K562 (cell line): Measurements from ENCODE around the gene ZMAT2. TPM values are rescaled to one million over a fixed set of nuclear protein-coding genes. Genes with fewer than 3 reads are reported as not detected.
A peak's percentile ranks its signal among the peaks of the same experiment; 100 is the strongest.

Source experiments
- ARID3A ChIP-seq: IDR thresholded peaks from 2 replicates; pipeline ENCODE4 v1.6.1; 2012; ENCODE audit warnings: low read depth, low read length, improper control_type of control experiment, borderline replicate concordance
- BDP1 ChIP-seq: IDR thresholded peaks from 3 replicates; pipeline ENCODE4 v1.6.1; 2011; ENCODE audit not compliant: insufficient read length, insufficient read depth
- CBFA2T3 ChIP-seq: fragments of 450-650 bp; IDR thresholded peaks from 2 replicates; pipeline ENCODE4 v1.6.1; 2017
- DPF2 ChIP-seq: fragments of 450-650 bp; IDR thresholded peaks from 2 replicates; pipeline ENCODE4 v1.6.1; 2016
- KAT2B ChIP-seq: IDR thresholded peaks from one replicate; pipeline ENCODE4 v1.6.1; 2012; ENCODE audit warnings: low read depth, mild to moderate bottlenecking, control low read depth, inconsistent platforms, low read length, moderate library complexity
- KLF16 ChIP-seq: IDR thresholded peaks from 2 replicates; pipeline ENCODE4 v1.6.1; 2016; ENCODE audit warnings: antibody characterized with exemption
- MITF ChIP-seq: IDR thresholded peaks from 2 replicates; pipeline ENCODE4 v1.6.1; 2014; ENCODE audit warnings: antibody characterized with exemption
- NFIC ChIP-seq: fragments of 450-650 bp; IDR thresholded peaks from 2 replicates; pipeline ENCODE4 v1.6.1; 2017; ENCODE audit warnings: mild to moderate bottlenecking, inconsistent platforms
- PML ChIP-seq: IDR thresholded peaks from 2 replicates; pipeline ENCODE4 v1.6.1; 2012; ENCODE audit warnings: low read length, inconsistent platforms
- RCOR1 ChIP-seq, 2 experiments: IDR thresholded peaks; 2 replicates each; pipeline ENCODE4 v1.6.1; 2012; ENCODE audit warnings: low read depth in 2 of 2, low read length in 2 of 2, borderline replicate concordance in 1 of 2, improper control_type of control experiment in 1 of 2
- SMAD4 ChIP-seq: fragments of 250-450 bp; sonication (Bioruptor Pico); conservative IDR thresholded peaks from 2 replicates; pipeline ENCODE4 v1.8.0; 2021; ENCODE audit warnings: inconsistent platforms, mild to moderate bottlenecking, moderate library complexity
- SRSF1 ChIP-seq: fragments of 200-400 bp; formaldehyde crosslinking; IDR thresholded peaks from 2 replicates; pipeline ENCODE4 v1.6.1; 2017; ENCODE audit warnings: mild to moderate bottlenecking, low read depth, low read length, moderate library complexity
- STAT5B ChIP-seq: fragments of 250-450 bp; sonication (Bioruptor Pico); IDR thresholded peaks from 2 replicates; pipeline ENCODE4 v1.8.0; 2021; ENCODE audit warnings: mild to moderate bottlenecking, inconsistent platforms
- TCF3 ChIP-seq: sonication (generic); formaldehyde crosslinking; IDR thresholded peaks from 2 replicates; pipeline ENCODE4 v1.4.0; 2020; ENCODE audit warnings: mild to moderate bottlenecking, missing genetic modification reagents
- VEZF1 ChIP-seq: fragments of 200-800 bp; sonication (Bioruptor generic); IDR thresholded peaks from 2 replicates; pipeline ENCODE4 v1.6.1; 2017; ENCODE audit warnings: missing genetic modification characterization, missing compliant biosample characterization
- YY1 ChIP-seq, 3 experiments: IDR thresholded peaks; 2 replicates each; pipeline ENCODE4 v1.6.1; 2011; ENCODE audit warnings: low read length in 2 of 3, mild to moderate bottlenecking in 2 of 3, moderate library complexity in 2 of 3, borderline replicate concordance in 1 of 3, control low read depth in 1 of 3, low read depth in 1 of 3; ENCODE audit not compliant: insufficient read depth in 3 of 3, insufficient replicate concordance in 2 of 3, control insufficient read depth in 1 of 3, insufficient read length in 1 of 3; ENCODE audit errors: extremely low read depth in 1 of 3
- ZBTB7A ChIP-seq: IDR thresholded peaks from 2 replicates; pipeline ENCODE4 v1.6.1; 2011; ENCODE audit warnings: low read depth, mild to moderate bottlenecking, low read length, moderate library complexity, borderline replicate concordance; ENCODE audit not compliant: control insufficient read depth
- ZNF134 ChIP-seq: fragments of 250-450 bp; sonication (Bioruptor Pico); conservative IDR thresholded peaks from 2 replicates; pipeline ENCODE4 v1.4.0; 2020
- ZNF57 ChIP-seq: fragments of 450-650 bp; formaldehyde crosslinking; IDR thresholded peaks from 2 replicates; pipeline ENCODE4 v1.4.0; 2020; ENCODE audit warnings: mild to moderate bottlenecking, moderate library complexity
- polyA plus RNA-seq, 8 experiments: library from polyadenylated mRNA; depleted of rRNA in 4 of 8; stranded (reverse) in 5 of 8; unstranded in 3 of 8; fragments of >200 nt; fragmentation: Nextera tagmentation in 2 of 8; fragmentation: Illumina TruSeq in 1 of 8; extraction: Ambion mirVana in 2 of 8; extraction: Trizol in 1 of 8; gene quantifications; 2 replicates each; pipeline versions ENCODE4 v1.2.1 to v1.2.3, GENCODE V29; 2011 to 2014; ENCODE audit warnings: inconsistent platforms in 1 of 8, missing spikeins in 1 of 8
- total RNA-seq, 7 experiments: library from RNA; depleted of rRNA in 6 of 7; stranded (reverse); fragments of >200 nt in 6 of 7; fragmentation: Illumina TruSeq in 2 of 7; extraction: Trizol in 2 of 7; gene quantifications; 2 replicates each; pipeline versions ENCODE4 v1.2.1 to v1.2.3, GENCODE V29; 2011 to 2021; ENCODE audit warnings: low replicate concordance in 1 of 7
- TF ChIP-seq, protein P1 (sequence below): fragments of 450-650 bp; IDR thresholded peaks from 2 replicates; pipeline ENCODE4 v1.6.1; 2016

ZMAT2 gene
- total and polyA plus RNA-seq, 9 of the 15 experiments (the other 6 are each of a cell fraction or from before 2014, with no cell fraction given): 44.2 to 101 (median 69.2) TPM

DNA sequence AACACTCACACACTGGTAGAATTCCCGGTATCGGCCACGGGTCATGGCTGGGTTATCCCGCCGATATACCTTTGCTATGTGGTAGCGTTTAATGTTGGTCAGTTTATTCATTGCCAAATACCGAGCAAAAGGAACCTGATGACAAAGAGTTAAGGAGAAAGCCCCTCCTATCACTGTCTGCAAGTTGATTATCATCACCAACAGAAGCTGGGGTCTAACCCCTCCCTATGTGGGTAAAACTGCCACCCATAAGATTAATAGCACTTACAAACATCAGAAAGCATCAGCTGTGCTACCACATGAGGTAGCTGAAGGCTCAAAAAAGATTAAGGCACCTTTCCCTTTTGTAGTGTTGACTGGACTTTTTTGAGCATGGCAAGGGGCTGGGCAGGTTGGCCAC lies 21.3 kb upstream of the ZMAT2 start (continued):
- TF ChIP-seq SRSF1 (no peak), YY1 (IDR thresholded peaks at IDR 0.05; ENCODE audit: borderline replicate concordance in 1 of 3, control insufficient read depth in 1 of 3, extremely low read depth in 1 of 3, insufficient read depth in 3 of 3, insufficient read length in 1 of 3, insufficient replicate concordance in 2 of 3, low read depth in 1 of 3, low read length in 2 of 3) (no peak), ZNF134 (no peak), KLF16 (peak; percentile 49; the same call in 1 of the 2 replicates), CBFA2T3 (peak; percentile 90), NFIC (peak; percentile 49), KAT2B (no peak), MITF (no peak), PML (peak; percentile 40; the same call in 1 of the 2 replicates), ZBTB7A (0 out of 2 replicates have a peak, but pooled peaks have one; percentile 26), TCF3 (peak; percentile 71), SMAD4 (0 out of 2 replicates have a peak, but pooled peaks have one; percentile 26), DPF2 (peak; percentile 71), VEZF1 (CRISPR knock-in tag) (peak; percentile 75), ZNF57 (no peak), BDP1 (no peak), ARID3A (peak; percentile 44; the same call in 1 of the 2 replicates), STAT5B (CRISPR knock-in tag) (no peak), RCOR1 (IDR thresholded peaks at IDR 0.05; ENCODE audit: borderline replicate concordance in 1 of 2, low read depth in 2 of 2, low read length in 2 of 2) (0 out of 4 replicates have a peak, but pooled peaks of 1 of the 2 experiments have one; percentile 19)
- TF ChIP-seq, protein P1, sequence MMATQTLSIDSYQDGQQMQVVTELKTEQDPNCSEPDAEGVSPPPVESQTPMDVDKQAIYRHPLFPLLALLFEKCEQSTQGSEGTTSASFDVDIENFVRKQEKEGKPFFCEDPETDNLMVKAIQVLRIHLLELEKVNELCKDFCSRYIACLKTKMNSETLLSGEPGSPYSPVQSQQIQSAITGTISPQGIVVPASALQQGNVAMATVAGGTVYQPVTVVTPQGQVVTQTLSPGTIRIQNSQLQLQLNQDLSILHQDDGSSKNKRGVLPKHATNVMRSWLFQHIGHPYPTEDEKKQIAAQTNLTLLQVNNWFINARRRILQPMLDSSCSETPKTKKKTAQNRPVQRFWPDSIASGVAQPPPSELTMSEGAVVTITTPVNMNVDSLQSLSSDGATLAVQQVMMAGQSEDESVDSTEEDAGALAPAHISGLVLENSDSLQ: peak; percentile 93
